OCI-LY3 (cell line): ENCODE data around the gene F12.

Experiments used
- H2AFZ ChIP-seq: fragments of 200-600, 300-600 bp; shearing (Covaris generic); 2 replicates; pipeline ENCODE4 v1.6.0; 2014; ENCODE audit warnings: antibody characterized with exemption, low read depth, low read length
- H3K27ac ChIP-seq: fragments of 200-600, 300-600 bp; sonication (generic); 2 replicates; pipeline ENCODE4 v1.5.1; 2014; ENCODE audit warnings: mild to moderate bottlenecking, low read length, moderate library complexity, mixed read lengths
- H3K27me3 ChIP-seq: fragments of 200-600, 300-600 bp; sonication (generic); 2 replicates; pipeline ENCODE4 v1.6.1; 2014; ENCODE audit warnings: low read depth, low read length, mixed read lengths
- H3K36me3 ChIP-seq: fragments of 200-600, 300-600 bp; sonication (generic); replicated peaks from 2 replicates; pipeline ENCODE3; 2014; ENCODE audit warnings: low read depth, low read length, mixed read lengths
- H3K4me1 ChIP-seq: fragments of 300-600, 200-600 bp; sonication (generic); 2 replicates; pipeline ENCODE4 v1.6.1; 2014; ENCODE audit warnings: low read length, mixed read lengths
- H3K4me2 ChIP-seq: fragments of 200-600, 300-600 bp; sonication (generic); 2 replicates; pipeline ENCODE4 v1.6.1; 2014; ENCODE audit warnings: low read length, mixed read lengths
- H3K4me3 ChIP-seq: fragments of 300-600, 200-600 bp; sonication (generic); 2 replicates; pipeline ENCODE4 v1.5.1; 2014; ENCODE audit warnings: antibody characterized with exemption, mild to moderate bottlenecking, low read length, moderate library complexity
- H3K79me2 ChIP-seq: fragments of 300-600, 200-600 bp; shearing (Covaris generic); 2 replicates; pipeline ENCODE4 v1.6.1; 2014; ENCODE audit warnings: mild to moderate bottlenecking, low read length, mixed read lengths
- H3K9ac ChIP-seq: fragments of 300-600, 200-600 bp; shearing (Covaris generic); 2 replicates; pipeline ENCODE4 v1.6.0; 2014; ENCODE audit warnings: mild to moderate bottlenecking, low read length, moderate library complexity
- H3K9me3 ChIP-seq: fragments of 200-600, 300-600 bp; shearing (Covaris generic); 2 replicates; pipeline ENCODE4 v1.6.1; 2014; ENCODE audit warnings: low read length, mixed read lengths; ENCODE audit not compliant: insufficient read depth
- H4K20me1 ChIP-seq: fragments of 200-600, 300-600 bp; sonication (generic); 2 replicates; pipeline ENCODE4 v1.6.1; 2016; ENCODE audit warnings: low read length, mixed read lengths; ENCODE audit not compliant: insufficient read depth
- EZH2phosphoT487 ChIP-seq: fragments of 200-600 bp; shearing (Covaris generic); IDR thresholded peaks from 2 replicates; pipeline ENCODE4 v1.6.1; 2018; ENCODE audit warnings: antibody characterized with exemption, mixed run types, low read depth
- TF ChIP-seq, protein P1 (sequence below): fragments of 200-600, 300-600 bp; sonication (generic); IDR thresholded peaks from 2 replicates; pipeline ENCODE4 v1.5.1; 2014; ENCODE audit warnings: antibody characterized with exemption, low read length, low read depth

Gene F12

DNA sequence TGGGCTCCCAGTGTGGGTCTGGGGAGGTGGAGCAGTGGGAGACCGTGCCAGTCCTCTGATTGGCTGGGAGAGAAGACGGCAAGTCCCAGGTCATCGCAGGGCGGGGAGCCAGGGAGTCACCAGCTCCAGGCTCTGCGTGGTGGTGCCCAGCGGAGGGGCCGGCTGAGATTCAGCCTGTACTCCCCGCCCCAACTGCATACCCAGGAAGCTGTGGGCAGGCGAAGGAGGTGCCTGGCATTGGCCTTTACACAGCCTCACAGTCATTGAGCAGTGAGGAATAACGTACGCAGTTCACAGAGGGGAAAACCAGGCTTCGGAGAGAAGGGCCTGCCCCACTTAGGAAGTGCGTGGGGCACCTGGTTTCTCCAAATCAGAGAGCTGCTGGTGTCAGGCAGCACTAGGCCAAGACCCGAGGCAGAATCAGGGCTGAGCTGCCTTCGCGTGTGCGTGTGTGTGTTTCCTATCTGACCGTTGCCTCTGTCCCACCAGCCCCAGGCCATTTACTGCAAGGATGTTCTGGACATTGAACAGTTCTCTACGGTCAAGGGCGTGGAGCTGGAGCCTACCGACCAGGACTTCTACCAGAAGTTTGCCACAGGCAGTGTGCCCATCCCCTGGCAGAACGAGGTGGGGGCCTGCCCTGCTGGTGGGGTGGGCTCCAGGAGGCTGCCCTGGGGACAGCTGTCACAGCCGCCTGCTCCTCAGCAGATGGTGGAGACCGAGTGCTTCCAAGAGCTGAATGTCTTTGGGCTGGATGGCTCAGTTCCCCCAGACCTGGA, 31.0 kb upstream of the F12 start:
- H4K20me1 ChIP-seq: no peaks in the 10 kb centered on the region; the same call in 1 of the 2 replicates
- no peaks in the 10 kb centered on the region for H3K27me3 ChIP-seq
- H3K79me2 ChIP-seq: no peaks in the 10 kb centered on the region
- no peak overlapping the region for H3K4me3 ChIP-seq
- peaks cover 13% of the 10 kb centered on the region for H3K4me1 ChIP-seq
- H3K36me3 ChIP-seq: peaks cover 12% of the 10 kb centered on the region
- no peak overlapping the region for H3K27ac ChIP-seq
- H3K9ac ChIP-seq: no peak overlapping the region
- TF ChIP-seq, protein P1, sequence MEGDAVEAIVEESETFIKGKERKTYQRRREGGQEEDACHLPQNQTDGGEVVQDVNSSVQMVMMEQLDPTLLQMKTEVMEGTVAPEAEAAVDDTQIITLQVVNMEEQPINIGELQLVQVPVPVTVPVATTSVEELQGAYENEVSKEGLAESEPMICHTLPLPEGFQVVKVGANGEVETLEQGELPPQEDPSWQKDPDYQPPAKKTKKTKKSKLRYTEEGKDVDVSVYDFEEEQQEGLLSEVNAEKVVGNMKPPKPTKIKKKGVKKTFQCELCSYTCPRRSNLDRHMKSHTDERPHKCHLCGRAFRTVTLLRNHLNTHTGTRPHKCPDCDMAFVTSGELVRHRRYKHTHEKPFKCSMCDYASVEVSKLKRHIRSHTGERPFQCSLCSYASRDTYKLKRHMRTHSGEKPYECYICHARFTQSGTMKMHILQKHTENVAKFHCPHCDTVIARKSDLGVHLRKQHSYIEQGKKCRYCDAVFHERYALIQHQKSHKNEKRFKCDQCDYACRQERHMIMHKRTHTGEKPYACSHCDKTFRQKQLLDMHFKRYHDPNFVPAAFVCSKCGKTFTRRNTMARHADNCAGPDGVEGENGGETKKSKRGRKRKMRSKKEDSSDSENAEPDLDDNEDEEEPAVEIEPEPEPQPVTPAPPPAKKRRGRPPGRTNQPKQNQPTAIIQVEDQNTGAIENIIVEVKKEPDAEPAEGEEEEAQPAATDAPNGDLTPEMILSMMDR: no peak
- no peak for TF ChIP-seq EZH2phosphoT487
- H3K4me2 ChIP-seq: no peak overlapping the region
- H2AFZ ChIP-seq: no peak overlapping the region
- H3K9me3 ChIP-seq: no peaks in the 10 kb centered on the region

GRCh38 chr5:177439518-177440053, 30.2 kb upstream of the F12 start:
- H3K79me2 ChIP-seq: no peaks in the 10 kb centered on the region
- peaks cover 4% of the 10 kb centered on the region for H3K4me1 ChIP-seq
- TF ChIP-seq, protein P1: no peak
- TF ChIP-seq EZH2phosphoT487: no peak
- no peak overlapping the region for H3K27ac ChIP-seq
- no peak overlapping the region for H3K4me3 ChIP-seq
- H3K36me3 ChIP-seq: peaks cover 17% of the 10 kb centered on the region
- H3K9ac ChIP-seq: no peak overlapping the region
- H3K27me3 ChIP-seq: no peaks in the 10 kb centered on the region
- H3K9me3 ChIP-seq: no peaks in the 10 kb centered on the region
- H3K4me2 ChIP-seq: no peak overlapping the region
- no peaks in the 10 kb centered on the region; the same call in 1 of the 2 replicates for H4K20me1 ChIP-seq
- H2AFZ ChIP-seq: no peak overlapping the region

- H4K20me1 ChIP-seq: no peaks in the 10 kb centered on the region; the same call in 1 of the 2 replicates
- no peaks in the 10 kb centered on the region for H3K27me3 ChIP-seq
- H3K9me3 ChIP-seq: no peaks in the 10 kb centered on the region
- no peaks in the 10 kb centered on the region for H3K4me1 ChIP-seq
- no peak overlapping the region for H3K4me3 ChIP-seq
- H3K9ac ChIP-seq: no peak overlapping the region
- peaks cover 23% of the 10 kb centered on the region for H3K36me3 ChIP-seq
- H3K27ac ChIP-seq: no peak overlapping the region
- H3K79me2 ChIP-seq: no peaks in the 10 kb centered on the region
- TF ChIP-seq, protein P1: no peak
- no peak for TF ChIP-seq EZH2phosphoT487
- H3K4me2 ChIP-seq: no peak overlapping the region
- no peak overlapping the region for H2AFZ ChIP-seq
These were observed 29.1 kb upstream of the F12 start for GRCh38 chr5:177438468-177438867.

- Histone ChIP-seq H3K4me2 (no peak overlapping the region), H3K27me3 (no peaks in the 10 kb centered on the region), H3K27ac (no peak overlapping the region), H3K4me3 (no peak overlapping the region), H3K9me3 (no peaks in the 10 kb centered on the region), H3K79me2 (no peaks in the 10 kb centered on the region), H2AFZ (no peak overlapping the region), H3K36me3 (peaks cover 26% of the 10 kb centered on the region), H3K9ac (no peak overlapping the region), H3K4me1 (no peaks in the 10 kb centered on the region), H4K20me1 (no peaks in the 10 kb centered on the region; the same call in 1 of the 2 replicates)
- TF ChIP-seq EZH2phosphoT487: no peak
- TF ChIP-seq, protein P1: no peak
These were observed 28.3 kb upstream of the F12 start for GRCh38 chr5:177437623-177438022.
